Fibroblast of the conjunctiva (primary cell): Measurements from ENCODE around the gene TIMM13.
"Not testable (repeated sequence)": the region's sequence is repeated elsewhere in the genome, so short reads cannot be mapped to it uniquely, and the experiment has no call there.

ENCODE experiments used
- DNase-seq: peaks from one replicate; pipeline ENCODE4 v3.0.0-alpha.2; 2010; ENCODE audit warnings: low read depth

Gene TIMM13

GRCh38 chr19:2415281-2415972 lies 12.0 kb downstream of the TIMM13 start:
- DNase-seq = no peak

GRCh38 chr19:2413629-2414028 lies 13.8 kb downstream of the TIMM13 start:
- no peak for DNase-seq

GRCh38 chr19:2413159-2413558 lies 14.2 kb downstream of the TIMM13 start:
- no peak for DNase-seq

- no peak for DNase-seq
Measured at GRCh38 chr19:2412449-2412848, 14.9 kb downstream of the TIMM13 start.

- DNase-seq = no peak
Measured at GRCh38 chr19:2411709-2412108, 15.7 kb downstream of the TIMM13 start.

GRCh38 chr19:2410023-2410422 lies 17.4 kb downstream of the TIMM13 start:
- DNase-seq = no peak

GRCh38 chr19:2409352-2409912 lies 18.0 kb downstream of the TIMM13 start:
- no peak for DNase-seq

GRCh38 chr19:2408247-2408646 lies 19.1 kb downstream of the TIMM13 start:
- DNase-seq = no peak

- no peak for DNase-seq
Measured at GRCh38 chr19:2399582-2399981, 27.8 kb downstream of the TIMM13 start.

GRCh38 chr19:2398735-2399305 lies 28.6 kb downstream of the TIMM13 start:
- DNase-seq = no peak

GRCh38 chr19:2397173-2397572 lies 30.2 kb downstream of the TIMM13 start:
- not testable (repeated sequence) for DNase-seq

GRCh38 chr19:2395293-2395829 lies 32.0 kb downstream of the TIMM13 start:
- not testable (repeated sequence) for DNase-seq

- DNase-seq = no peak
Measured at GRCh38 chr19:2394442-2395292, 32.7 kb downstream of the TIMM13 start.

GRCh38 chr19:2394054-2394441 lies 33.3 kb downstream of the TIMM13 start:
- no peak for DNase-seq

- DNase-seq = not testable (repeated sequence)
Measured at GRCh38 chr19:2392899-2393298, 34.5 kb downstream of the TIMM13 start.

- no peak for DNase-seq
Measured at GRCh38 chr19:2392366-2392765, 35.0 kb downstream of the TIMM13 start.

GRCh38 chr19:2391118-2391725 lies 36.2 kb downstream of the TIMM13 start:
- DNase-seq = peak; percentile 53

GRCh38 chr19:2389594-2389993 lies 37.8 kb downstream of the TIMM13 start:
- DNase-seq = no peak

GRCh38 chr19:2387367-2388288 lies 39.8 kb downstream of the TIMM13 start:
- DNase-seq = no peak

- DNase-seq = peak; percentile 67
Measured at GRCh38 chr19:2385053-2385721, 42.2 kb downstream of the TIMM13 start.
